Left forelimb (tissue), 1 donor: ENCODE measurements around the gene UVSSA.

Experiments
- DNase-seq: peaks from one replicate; pipeline ENCODE4 v3.0.0-alpha.2; 2018; ENCODE audit warnings: low spot score

Gene UVSSA

DNA sequence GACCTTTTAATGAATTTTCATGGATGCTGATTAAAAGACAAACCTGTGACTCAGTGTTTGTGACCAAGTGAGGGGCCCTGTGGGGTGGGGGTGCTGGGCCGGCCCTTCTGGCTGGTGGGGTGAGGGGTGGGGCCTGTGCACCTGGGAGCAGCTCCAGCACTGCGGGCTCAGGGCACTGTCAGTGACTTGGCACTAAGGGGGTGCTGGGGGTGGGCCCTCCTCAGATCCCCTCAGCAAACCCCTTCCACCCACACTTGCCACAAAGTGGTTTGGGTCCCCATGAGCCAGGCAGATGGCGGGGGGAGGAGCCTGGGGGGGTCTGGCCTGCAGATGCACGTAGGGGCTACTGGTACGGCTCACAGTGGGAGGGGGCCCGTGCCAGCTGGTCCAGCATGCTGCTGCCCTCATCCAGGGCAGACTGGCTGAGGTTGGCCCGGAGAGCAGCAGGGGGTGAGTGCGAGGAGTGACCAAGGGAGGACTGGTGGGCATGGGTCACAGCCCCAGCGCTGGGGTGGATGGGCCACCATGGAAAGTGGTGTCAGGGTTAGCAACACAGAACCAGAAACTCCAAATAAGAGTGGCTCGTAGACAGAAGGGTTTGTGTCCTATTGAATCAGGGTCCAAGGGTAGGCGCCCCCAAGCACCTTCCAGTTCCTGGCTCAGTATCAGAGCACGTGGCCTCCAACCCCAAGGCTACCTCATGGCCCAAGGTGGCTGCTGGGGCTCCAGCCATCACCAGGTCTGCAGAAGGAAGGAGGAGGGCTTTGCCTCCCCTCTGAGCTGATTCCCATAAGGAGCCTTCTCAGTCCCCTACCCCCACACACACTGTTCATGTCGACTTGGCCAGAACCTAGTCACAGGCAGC, 49.2 kb downstream of the UVSSA start:
- DNase-seq = no peak

DNA sequence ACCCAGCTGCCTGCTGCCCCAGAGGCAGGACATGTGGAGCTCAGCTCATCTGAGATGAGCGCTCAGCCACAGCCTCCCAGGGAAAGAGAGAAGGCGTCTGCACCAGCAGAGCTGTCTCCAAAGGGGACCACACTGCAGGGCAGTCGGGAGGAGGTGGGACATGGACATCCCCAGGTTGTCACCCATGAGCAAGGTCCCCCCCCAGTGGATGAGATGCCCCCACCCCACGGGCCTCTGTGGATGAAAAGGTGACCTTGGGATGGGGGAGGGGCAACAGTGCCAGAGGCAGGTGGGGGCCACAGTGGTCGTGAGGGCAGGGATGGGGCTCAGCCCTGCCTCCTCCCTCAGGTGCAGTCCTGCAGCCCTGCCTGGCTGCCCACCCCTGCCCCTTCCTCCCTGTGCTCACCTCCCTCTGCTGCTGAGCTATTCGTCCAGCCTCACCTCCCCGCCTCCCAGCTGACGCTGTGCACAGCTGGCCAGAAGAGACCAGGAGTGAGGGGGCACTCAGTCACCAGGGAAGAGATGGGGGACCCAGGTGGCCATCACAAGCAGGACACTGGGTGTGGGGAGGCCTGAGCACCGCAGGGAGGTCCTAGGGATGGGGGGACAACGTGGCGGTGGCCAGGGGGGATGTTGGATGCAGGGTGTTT, 49.9 kb downstream of the UVSSA start:
- DNase-seq = no peak

- DNase-seq = peak; percentile 59
Measured at GRCh38 chr4:1398681-1399507, 51.9 kb downstream of the UVSSA start.

- peak; percentile 25 for DNase-seq
Measured at GRCh38 chr4:1399508-1400190, 52.6 kb downstream of the UVSSA start.

- DNase-seq = peak; percentile 41
Measured at GRCh38 chr4:1400191-1400805, 53.3 kb downstream of the UVSSA start.

- peak; percentile 50 for DNase-seq
Measured at GRCh38 chr4:1400831-1401408, 53.9 kb downstream of the UVSSA start.

DNA sequence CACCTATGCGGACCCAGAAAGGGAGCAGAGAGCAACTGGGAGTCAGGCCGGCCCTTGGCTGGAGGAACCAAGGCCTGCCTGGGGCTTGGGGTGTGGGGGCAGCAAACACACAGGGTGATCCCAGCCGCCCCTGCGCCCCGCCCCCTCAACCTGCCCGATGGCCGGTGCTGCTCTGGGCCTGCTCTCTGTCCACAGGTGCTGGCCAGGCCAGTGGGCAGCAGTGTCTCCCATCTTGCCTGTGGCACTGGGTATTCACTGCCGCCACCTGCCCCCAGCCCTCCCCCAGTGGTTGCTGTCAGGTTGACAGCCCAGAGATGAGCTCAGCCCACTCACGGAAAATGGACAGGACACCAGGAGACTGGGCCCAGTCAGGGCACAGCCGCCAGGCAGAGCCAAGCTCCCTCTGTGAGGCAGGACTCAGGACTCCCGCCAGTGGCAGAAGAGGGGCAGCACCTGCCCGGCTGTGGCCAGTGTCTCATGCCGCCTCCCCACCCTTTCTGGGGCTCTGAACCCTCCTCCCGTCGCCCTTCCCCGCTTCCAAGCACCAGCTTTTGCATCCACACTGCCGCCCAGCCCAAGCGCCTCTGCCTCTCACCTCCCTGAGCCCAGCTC, 54.5 kb downstream of the UVSSA start:
- DNase-seq = peak; percentile 46

DNA sequence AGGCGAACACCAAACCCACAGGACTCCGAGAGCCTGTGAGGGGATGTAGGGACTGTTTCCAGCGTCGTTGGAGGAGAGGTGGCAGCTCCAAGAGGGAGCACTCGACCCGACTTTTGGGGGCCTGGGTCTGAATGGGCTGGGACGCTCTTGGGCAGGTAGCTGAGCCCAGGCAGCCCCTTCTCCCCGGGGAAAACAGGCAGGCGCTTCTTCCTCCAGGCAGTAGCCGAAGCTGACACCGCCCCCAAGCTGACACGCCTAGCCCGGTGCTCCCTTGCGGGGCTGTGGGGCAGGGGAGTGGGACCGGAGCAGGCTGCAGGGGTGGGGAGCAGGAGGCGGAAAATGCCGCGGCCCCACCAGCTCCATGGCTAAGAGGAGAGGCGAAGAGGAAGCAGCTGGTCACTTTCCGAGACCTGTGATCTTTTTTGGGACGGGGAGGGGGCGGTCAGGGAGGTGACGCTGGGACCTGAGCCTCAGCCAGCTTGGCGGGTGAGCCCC, 55.1 kb downstream of the UVSSA start:
- peak; percentile 41 for DNase-seq

DNA sequence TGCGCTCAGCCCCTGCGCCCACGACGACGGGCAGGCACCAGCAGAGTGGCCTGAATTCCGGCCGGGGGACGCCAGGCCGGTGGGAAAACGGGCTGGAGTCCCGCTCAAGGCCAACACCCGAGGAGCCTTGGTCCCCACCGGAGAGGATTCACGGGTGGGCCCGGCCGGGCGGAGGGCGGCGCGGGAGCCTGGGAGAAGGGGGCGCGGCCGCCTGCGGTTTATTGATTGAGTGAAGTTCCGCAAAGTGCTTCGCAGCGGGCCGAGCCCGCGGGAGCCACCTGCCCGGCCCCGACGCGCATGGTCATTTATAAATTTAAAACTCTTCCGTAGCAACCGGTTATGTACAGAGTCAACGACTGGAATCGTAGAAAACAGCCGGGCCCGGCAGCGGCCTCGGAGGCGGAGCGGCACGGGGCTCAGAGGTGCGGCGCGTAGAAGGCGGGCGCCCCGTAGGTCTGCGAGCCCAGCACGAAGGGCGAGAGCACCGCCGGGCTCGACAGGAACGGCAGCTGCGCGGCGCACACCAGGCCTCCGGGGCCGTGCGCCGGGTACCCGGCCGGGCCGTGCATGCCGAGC, 55.6 kb downstream of the UVSSA start:
- peak; percentile 42 for DNase-seq

- DNase-seq = peak; percentile 53
Measured at GRCh38 chr4:1403177-1403583, 56.2 kb downstream of the UVSSA start.

GRCh38 chr4:1403591-1404572, 56.9 kb downstream of the UVSSA start:
- peak; percentile 63 for DNase-seq

DNA sequence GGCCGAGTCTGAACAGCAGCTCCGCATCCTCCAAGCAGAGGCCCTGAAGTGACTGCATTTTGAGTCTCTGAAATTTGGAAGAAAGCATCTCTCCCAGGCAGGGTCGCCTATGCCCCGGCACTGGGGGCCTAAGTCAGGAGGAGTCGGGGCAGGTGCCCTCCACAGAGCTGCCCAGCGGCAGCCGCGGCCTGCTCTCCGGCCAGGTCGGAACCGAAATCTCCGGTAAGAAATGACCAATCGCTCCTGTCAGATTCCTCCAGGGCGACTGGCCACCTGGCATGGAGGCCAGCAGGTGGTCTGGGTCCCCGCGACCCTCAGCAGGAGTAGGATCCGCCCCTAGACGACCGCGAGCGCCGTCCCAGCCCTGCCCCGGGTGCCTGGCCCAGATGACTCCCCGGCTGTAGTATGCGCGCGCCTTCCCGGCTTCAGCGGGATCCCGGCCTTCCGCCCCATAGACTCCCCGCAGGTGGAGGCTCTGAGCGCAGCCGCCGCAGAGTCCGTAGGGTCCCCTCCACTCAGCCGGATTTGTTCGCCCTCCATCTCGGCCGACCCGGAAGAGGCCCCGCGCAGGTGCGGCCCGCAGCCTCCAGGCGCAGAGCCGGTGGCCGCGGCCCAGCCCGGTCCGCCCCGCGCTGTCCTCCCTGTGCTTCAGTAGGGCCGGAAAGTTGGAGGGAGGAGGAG, 57.7 kb downstream of the UVSSA start:
- DNase-seq = peak; percentile 46

DNA sequence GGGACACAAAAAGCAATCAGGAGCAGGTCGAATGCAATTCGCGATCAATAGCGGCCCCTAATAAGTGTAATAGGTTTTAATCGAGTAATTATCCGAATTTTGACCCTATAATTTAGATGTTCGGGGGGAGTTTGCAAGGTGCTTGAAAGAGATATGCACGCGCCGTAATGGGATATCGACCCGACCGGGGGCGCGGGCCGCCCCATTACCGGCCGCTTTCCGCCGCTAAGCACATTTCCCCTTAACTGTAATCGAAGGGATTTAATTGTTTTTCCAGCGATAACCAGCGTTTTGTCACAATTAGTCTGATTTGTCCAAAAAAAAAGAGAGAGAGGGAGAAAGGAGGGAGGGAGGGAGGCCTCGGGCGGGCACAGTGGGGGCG, 58.2 kb downstream of the UVSSA start:
- DNase-seq = no peak

- DNase-seq = peak; percentile 42
Measured at GRCh38 chr4:1405636-1406393, 58.8 kb downstream of the UVSSA start.

GRCh38 chr4:1406394-1406980, 59.5 kb downstream of the UVSSA start, which contains the start of gene NKX1-1:
Gene NKX1-1, minus strand, starts transcription at chr4:1406442. Its CDS starts 0 bp downstream, at chr4:1406442.
- DNase-seq = peak; percentile 53

- peak; percentile 57 for DNase-seq
Measured at GRCh38 chr4:1406981-1407656, 60.1 kb downstream of the UVSSA start.
